ENCODE data around the gene ZNF606.
A peak's percentile ranks its signal among the peaks of the same experiment; 100 is the strongest.

The ZNF606 gene

DNA sequence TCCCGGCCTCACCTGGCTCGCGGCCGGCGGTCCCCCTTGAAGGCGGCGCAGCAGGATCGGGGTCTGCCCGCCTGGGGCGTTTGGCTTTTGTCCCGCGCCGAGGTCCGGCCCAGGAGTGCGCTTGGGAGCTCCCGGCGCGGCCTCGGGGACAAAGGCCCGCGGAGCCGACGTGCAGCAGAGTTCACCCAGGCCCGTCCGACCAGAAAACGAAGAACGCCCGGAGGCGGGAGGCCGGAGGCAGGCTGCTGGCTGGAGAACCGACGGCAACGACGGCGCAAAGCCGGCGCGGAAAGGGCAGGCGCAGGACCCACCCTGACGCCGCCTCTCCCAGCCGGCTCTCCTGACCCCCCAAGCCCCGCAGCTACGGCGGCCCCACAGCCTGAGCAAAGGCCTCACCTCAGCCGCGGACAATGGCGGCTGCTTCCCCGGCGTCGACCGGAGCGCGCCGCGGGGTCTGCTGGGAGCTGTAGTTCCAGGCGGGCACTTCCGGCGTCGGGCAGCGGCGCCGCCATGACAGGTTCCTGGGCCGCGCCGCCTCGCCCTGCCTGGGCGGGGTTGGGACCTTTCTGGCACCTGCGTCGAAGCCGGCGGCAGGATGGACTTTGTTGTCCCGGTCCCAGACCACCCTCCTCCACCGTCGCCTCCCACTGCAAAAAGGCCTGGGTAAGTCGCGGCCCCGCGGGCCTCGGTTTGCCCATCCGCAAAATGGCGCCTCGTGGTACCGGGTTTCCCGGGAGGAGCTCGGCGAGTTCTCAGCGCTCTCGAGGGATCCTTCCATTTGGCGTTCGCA lies at the start of gene ZNF606:
Gene ZNF606, minus strand, starts transcription at position 437 of the 790 bp plus-strand sequence. CDS start 1,501 bp downstream, outside the sequence.
- peak; percentile 70 to 77 (median 71) for DNase-seq (ENCODE audit: low read depth in 3 of 3)

GRCh38 chr19:58052256-58052655 lies 49.6 kb upstream of the ZNF606 start:
- no peak for DNase-seq (ENCODE audit: low read depth in 3 of 3)

GRCh38 chr19:58047672-58048071 lies 45.1 kb upstream of the ZNF606 start:
- DNase-seq (ENCODE audit: low read depth in 3 of 3) = no peak

GRCh38 chr19:58046856-58047255 lies 44.2 kb upstream of the ZNF606 start:
- DNase-seq (ENCODE audit: low read depth in 3 of 3) = no peak

- no peak for DNase-seq (ENCODE audit: low read depth in 3 of 3)
Observed at GRCh38 chr19:58045411-58046050, 42.9 kb upstream of the ZNF606 start.

- no peak for DNase-seq (ENCODE audit: low read depth in 3 of 3)
Observed at GRCh38 chr19:58044886-58045285, 42.3 kb upstream of the ZNF606 start.

DNA sequence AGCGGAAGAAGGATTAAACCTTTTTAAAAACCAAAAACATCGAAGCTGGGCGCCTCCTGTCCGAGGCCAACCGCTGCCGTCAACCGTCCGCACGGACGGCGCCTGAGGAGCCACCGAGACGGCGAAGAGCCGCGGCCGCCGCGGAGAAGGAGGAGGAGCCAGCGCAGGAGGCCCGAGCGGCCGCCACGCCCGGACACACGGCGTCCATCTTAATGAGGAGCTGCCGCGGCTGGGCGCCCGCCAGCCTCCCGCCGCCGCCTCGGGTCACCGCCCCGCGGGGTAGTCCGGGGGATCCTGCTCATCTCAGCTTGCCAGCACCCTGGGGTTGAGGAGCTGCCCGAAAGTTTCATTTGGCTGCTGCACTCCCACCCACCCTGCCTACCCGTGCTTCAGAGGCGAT lies 41.8 kb upstream of the ZNF606 start:
- DNase-seq (ENCODE audit: low read depth in 3 of 3) = no peak

DNA sequence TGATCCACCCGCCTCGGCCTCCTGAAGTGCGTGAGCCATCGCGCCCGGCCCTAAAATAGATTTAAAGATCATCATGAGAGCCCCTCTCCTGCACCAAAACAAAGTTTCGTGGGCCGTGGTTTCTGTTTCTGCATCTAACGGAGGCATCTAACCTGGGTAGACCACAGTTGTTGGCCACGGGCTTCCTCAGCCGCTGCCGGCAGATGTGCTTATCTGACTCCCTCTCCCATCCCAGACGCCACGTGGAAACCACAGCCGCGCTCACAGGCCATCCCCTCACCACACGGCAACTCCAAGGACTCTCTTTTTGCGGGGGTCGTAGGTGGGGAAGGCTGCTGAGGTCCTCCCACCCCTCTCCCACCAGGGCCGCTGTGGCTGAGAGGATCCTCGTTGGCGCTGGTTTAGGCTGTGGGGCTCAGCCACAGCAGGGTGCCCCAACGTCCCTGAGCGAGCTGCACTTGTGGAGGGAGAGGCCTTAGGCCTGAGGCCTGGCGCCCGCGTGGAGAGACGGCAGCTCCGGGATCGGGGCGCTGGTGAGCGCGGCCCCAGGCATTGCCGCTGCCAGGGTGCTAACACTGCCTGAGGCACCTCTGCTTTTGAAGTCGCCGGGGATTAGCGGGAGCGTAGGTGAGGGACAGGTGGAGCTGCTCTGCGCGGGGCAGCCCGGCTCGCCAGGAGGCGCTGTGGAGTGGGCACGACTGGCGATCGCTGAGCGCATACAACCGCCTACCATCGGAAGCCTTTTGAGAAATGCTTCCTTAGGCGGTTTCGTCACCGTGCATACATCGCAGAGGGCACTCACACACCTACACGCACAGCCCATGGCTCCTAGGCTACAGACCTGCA lies 40.1 kb upstream of the ZNF606 start:
- no peak for DNase-seq (ENCODE audit: low read depth in 3 of 3)

- DNase-seq (ENCODE audit: low read depth in 3 of 3) = no peak
Observed at GRCh38 chr19:58040751-58041525, 38.3 kb upstream of the ZNF606 start.

DNA sequence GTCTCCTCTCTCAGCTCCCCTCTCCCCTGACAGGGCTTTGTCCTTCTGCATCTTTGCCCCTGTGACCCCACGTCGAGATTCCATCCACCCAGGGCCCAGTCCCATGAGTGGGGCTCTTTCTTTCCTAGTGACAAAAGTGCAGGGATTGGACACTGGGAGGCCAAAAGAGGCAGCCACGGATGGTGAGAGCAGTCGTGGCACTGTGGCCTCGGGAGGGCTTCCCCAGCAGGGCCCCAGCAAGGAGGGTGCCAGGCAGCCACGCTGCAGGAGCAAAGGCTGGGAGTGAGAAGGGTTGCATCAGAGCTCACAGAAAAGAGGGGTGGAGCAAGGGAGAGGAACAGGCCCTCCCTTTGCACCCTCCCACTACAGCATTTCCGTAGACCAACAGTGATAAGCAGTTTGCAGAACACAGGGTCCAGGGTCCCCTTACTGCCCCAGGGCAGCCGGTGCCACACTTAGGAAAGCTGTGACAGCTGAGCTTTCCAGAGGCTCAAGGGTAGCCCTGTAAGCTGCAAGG lies 36.1 kb upstream of the ZNF606 start:
- DNase-seq (ENCODE audit: low read depth in 3 of 3) = no peak

- DNase-seq (ENCODE audit: low read depth in 3 of 3) = no peak
Observed at GRCh38 chr19:58037927-58038687, 35.5 kb upstream of the ZNF606 start.

DNA sequence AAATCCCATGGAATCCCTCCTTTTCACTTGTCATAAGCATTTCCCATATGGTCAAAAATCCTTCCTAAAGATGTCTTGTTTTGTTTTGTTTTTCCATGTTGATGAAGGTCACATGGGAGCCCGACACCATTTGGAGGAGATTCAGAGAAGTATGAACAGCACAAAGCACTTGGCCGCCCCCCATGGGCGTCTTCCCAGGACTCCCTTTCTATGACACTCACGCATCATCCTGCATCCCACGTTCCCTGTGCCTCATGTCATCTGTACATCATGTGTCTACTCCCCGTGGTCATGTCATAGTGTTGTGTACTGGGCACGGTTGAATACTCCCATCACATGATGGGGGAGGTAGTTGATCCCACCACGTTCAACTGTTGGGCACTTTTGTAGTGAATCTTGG lies 33.2 kb upstream of the ZNF606 start:
- DNase-seq (ENCODE audit: low read depth in 3 of 3) = no peak

DNA sequence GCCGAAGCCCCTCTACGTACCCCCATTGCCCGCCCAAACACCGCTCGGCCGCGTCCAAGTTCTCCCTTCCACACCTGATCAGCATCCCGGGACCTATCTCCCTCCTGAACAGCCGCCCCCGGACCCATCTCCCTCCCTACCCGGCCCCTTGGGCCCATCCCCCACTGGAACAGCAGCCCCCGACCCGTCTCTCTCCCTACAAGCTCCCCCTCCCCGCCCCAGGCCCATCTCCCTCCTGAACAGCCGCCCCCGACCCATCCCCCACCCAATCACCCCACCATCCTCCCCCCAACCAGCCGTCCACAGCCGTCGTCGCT lies 31.8 kb upstream of the ZNF606 start:
- no peak for DNase-seq (ENCODE audit: low read depth in 3 of 3)

DNA sequence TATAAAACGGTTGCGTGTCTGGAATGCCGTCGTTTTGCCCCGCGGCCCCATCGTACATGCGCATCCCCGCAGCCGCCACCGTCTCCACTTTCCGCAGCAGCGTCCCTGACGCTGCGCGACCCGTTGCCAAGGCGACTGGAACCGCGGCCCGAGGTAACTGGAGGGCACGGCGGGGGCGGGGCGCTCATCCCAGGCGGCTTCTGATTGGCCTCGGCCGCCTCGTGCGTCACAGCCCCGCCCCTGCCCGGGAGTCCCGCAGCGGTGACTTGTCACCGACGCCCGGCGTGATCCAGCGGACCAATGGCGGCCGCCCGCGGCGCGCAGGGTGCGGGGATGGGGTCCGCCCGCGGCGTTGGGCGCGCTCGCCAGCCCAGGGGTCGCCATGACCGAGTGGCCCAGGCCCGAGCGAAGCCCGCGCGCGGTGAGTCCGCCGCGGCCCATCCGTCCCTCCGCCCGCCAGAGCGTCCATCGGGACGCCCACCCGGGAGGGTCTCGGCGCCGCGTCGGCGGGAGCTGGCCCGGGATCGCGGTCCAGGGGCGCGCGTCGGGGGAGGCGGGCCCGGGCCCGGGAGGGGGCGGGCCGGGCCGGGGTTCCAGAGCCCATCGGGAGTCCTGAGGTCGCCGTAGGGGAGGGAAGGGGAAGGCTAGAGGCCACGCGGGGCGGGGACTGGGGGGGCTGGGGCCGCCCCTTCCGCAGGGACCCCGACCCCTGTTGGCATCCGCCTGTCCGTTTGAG lies 31.3 kb upstream of the ZNF606 start, which contains the start of gene ZSCAN1:
Gene ZSCAN1, plus strand, starts transcription at position 285 of the 736 bp plus-strand sequence. CDS start 3,812 bp downstream, outside the sequence.
- DNase-seq (ENCODE audit: low read depth in 3 of 3) = peak in 1 of 3 experiments; percentile 1

DNA sequence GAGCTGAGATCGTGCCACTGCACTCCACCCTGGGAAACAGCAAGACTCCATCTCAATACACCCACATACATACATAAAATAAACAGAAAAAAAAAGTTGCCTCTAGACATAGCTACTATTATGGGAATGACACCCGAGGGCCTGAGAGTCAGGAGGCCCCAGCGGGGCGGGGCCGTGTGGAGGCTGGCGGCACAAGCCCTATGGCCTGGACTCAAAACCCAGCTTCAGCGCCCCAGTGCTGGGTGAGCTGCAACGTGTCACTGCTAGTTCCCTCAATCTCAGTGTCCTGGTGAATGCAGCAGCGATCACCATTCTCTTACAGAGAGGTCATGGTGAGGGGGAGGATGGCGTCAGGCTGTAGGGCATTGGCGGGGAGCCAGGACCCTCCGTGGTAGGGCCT lies 22.0 kb upstream of the ZNF606 start:
- DNase-seq (ENCODE audit: low read depth in 3 of 3) = no peak

GRCh38 chr19:58022283-58022660 lies 19.7 kb upstream of the ZNF606 start:
- no peak for DNase-seq (ENCODE audit: low read depth in 3 of 3)

GRCh38 chr19:58021541-58022282 lies 19.1 kb upstream of the ZNF606 start:
- no peak for DNase-seq (ENCODE audit: low read depth in 3 of 3)

- DNase-seq (ENCODE audit: low read depth in 3 of 3) = no peak
Observed at GRCh38 chr19:58020129-58020528, 17.5 kb upstream of the ZNF606 start.

DNA sequence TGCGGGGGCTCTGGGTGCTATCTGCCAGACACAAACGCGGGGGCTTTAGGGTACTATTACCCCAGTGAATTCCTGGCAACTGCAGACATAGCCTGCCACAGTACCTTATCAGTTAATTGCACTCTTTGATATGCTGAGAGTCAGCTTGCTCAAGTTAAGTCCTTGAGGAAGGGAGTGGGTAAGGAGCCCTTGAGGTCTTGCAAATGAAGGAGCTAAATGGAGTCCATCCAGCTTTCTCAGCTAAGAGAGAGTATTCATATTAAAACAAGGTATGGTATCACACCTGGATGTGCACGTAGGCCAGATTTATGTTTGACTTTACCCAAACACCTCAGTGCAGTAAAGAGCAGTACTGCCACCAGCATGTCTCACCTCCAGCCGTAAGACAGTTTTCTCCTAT lies 11.5 kb upstream of the ZNF606 start:
- DNase-seq (ENCODE audit: low read depth in 3 of 3) = no peak
